ENCODE data around the gene ANXA11.
A peak's percentile ranks its signal among the peaks of the same experiment; 100 is the strongest.
"Not testable (repeated sequence)": the region's sequence is repeated elsewhere in the genome, so short reads cannot be mapped to it uniquely, and the experiment has no call there.

ANXA11 gene

GRCh38 chr10:80207768-80208370 is 2.5 kb upstream of the ANXA11 start:
- no peak for DNase-seq

- DNase-seq: no peak
These were observed 929 bp upstream of the ANXA11 start for GRCh38 chr10:80206277-80206655.

DNA sequence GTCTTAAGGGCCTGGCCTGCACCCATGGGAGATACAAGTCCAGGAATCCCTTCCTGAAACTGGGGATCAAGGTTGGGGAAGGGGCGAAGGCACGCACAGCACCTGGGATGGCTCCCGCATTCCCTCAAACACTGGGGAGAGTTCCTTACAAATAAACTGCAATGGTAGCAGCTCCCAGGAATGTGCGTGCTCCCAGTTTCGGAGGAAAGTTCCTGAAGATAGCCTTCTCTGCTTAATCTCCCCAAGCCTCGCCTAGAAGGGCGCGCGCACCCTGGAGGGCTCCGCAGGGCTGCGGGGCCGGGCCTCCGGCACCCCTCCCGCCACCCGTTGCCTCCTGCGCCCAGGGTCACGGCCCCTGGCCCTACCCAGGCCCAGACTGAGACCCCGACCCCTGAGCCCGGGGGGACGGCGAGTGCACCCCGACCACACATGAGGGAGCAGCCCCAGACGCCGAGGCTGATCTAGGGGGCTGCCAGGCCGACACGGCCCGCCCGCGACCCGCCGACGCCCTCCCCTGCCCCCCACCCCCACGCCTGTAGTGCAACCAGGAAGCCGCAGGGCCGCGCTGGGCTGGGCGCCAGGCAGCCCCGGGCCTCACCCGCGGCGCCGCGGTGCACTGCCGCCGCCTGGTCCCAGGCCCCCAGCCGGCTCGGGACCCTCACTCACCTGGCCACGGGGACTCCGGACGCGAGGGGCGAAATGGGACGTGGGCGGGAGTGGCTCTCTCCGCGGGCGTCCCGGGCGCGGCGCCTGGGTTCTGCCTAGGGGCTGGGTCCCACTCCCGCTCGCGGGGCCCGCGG is 460 bp downstream of the ANXA11 start:
- DNase-seq: no peak

DNA sequence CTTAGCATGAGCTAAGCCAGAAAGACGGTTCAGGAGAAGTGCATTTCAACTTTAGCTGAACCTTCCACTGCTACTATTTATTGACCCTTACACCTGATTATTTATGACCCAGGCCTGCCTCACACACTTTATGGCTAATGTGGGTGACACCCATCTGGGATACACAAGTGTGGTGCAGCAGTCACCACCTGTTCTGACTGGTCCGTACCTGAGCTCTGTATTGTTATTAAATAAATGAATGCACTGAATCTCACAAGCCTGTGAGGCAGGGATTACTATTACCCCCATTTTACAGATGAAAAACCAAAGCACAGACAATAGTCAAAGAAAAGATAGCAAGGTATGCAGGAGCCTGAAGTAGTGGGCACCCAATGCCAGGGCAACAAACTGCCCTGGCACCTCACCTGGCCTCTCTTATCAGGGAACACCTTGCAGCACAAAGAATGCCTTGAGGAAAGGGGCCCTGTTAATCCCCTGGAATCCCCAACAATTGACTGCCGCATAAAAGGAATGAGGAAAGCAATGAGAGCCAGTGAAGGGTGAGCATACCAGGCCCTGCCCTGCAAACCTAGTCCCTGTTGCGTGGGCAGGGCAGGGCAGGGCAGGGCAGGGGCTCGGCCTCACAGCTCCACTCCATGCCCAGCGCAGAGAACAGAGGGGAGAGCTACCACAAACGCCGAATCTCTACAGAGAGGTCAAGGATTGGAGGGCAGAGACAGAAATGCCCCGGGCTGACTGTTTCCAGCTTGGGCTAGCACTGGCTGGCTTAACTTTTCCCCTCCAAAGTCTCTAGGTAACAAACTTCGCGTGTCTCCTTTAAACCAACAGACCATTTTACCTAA is 1.3 kb downstream of the ANXA11 start:
- no peak for DNase-seq

GRCh38 chr10:80202934-80203834 is 2.2 kb downstream of the ANXA11 start:
- DNase-seq: peak; percentile 57

DNA sequence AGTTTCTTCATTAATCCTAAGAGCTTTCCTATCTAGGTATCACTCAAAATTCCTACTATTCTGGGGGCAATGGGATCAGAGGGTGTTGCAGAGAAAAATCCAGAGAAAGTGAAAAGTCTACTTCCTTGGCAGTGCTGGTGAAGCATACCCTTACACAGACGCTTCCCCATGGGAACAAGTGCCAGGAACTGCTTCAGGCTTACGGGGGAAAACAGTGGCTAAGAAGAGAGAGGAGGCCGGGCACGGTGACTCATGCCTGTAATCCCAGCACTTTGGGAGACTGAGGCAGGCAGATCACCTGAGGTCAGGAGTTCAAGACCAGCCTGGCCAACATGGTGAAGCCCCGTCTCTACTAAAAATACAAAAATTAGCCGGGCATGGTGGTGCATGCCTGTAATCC is 2.8 kb downstream of the ANXA11 start:
- DNase-seq: not testable (repeated sequence)

GRCh38 chr10:80201608-80202141 is 3.7 kb downstream of the ANXA11 start:
- no peak for DNase-seq

DNA sequence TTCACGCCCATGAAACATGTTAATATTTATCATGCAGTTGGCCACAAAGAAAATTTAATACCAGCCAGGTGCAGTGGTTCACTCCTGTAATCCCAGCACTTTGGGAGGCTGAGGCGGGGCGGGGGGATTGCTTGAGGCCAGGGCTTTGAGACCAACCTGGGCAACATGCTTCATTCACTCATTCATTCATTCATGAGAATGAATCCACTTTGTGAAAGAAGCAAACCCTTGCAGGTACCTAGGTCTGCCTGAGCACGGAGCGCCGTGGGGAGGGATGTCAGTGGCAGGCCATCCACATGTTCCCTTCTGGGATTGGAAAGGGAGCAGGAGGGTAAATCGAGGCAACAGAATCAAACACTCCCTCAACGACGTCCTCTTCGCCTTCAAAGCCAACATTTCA is 4.7 kb downstream of the ANXA11 start:
- DNase-seq: peak; percentile 20

DNA sequence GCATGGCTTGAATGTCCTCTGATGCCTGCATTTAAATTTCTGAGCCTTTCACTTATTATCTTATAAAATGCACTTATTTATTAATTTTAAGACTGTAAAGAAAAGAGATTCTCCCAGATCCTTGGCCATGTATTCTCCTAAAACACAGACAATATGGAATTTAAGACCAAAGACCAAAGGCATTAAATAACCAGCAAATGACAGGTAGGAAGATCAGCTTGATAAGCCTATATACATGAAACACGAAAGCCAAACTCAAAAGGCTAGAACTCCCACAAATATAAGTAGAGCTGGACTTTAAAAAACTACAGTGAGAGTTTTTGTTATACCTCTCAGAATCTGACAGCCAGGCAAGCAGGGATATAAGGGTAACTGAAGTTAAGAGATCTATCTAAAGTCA is 5.1 kb downstream of the ANXA11 start:
- DNase-seq: no peak

DNA sequence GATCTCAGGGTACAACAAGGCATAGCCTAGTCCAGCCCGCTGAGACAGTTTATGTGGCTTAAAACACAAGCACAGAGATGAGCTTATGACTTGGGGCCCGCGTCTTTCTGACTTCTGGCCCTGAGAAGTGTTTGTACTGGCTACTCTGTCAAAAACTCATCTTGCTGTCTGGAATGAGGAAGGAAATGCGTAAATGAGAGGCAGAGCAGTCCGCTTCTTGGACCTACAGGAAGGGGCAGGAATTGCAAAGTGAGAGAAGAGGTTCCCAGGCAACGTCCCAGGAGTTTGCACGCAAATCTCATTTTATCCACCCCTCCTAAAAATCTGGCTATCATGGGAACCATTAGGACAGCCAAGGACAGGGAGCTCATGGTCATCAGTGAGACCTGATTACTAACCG is 5.5 kb downstream of the ANXA11 start:
- DNase-seq: no peak

DNA sequence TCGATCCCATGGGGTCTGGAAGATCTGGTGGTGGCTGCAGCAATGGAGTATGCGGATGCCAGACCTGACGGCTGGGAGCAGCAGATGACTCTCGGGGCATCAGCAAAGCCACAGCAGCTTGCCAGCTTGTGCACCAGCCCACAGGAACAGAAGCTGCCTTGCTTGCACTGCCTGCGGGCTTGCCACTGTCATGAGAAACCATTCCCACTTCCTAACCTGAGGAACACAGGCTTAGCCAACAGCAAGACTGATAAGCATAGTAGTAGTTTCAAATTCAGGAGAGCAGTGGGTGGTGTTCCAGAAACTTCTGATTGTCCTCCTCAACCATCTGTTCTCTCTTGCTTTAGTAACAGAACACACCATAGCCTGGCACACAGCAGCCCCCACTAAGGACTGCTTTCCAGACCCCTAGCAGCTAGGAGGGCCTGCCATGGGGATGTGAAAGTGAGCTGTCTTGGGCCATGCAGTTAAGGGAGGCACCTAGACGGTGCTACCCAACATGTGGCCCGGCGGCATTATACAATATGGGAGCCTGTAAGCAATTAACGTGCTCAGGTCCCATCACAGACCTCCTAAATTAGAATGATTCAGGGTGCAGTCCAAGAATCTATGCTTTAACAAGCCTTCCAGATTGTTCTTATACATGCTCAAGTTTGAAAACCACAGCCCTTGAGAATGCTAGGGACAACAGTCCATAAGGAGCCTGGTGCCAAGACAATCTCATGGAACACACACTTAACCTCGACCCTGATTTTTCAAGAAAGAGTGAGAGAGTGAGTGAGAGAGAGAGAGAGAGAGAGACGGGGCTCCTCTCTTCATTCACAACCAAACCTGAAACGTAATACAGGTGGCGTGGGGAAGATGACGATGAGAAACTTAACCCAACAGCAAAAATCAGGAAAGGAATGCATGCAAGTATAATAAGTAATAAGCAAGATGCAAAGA is 7.1 kb downstream of the ANXA11 start:
- no peak for DNase-seq

DNA sequence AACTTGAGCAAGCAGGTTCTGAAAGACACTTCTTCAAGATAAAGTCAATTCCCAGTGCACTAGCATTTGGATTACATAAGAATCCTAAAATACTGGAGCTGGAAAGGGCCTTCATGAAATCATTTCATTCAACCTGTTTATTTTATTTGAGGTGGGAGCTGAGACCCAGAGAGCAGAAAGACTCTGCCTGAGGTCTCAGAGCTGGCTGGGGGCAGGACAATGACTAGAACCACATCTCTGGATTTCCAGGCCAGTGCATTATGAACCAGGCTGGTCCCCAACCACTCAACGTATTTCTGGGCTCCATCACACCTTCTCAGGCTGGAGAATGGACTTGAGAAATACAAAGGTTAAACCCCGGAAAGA is 8.4 kb downstream of the ANXA11 start:
- no peak for DNase-seq

GRCh38 chr10:80196270-80196949 is 8.9 kb downstream of the ANXA11 start:
- DNase-seq: peak; percentile 53

DNA sequence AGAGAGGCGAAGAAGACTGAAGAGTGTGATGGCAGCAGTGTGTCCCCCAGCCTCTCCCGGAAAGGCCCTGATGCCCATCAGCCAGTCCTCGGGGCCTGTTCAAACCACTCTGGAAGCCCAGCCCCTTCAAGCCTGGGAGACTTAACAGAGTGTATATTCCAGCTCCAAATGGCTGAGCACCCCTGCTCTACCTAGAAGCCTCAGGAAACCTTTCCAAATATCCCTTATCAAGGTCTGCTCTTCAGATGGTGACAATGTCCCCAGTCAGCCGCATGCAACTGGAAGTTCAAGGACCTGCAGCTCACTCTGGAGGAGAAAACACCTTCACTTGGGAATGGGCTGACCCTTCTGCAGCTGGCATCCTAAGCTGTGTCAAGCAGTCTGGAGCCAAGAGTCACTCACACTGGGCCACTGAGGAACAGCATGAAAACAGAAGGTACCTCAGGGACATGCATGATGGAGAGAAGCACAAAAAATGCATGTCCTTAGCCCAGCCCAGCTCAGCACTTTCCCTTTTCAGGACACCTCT is 10.2 kb downstream of the ANXA11 start:
- no peak for DNase-seq

- no peak for DNase-seq
These were observed 10.8 kb downstream of the ANXA11 start for GRCh38 chr10:80194373-80195045.

GRCh38 chr10:80192553-80192952 is 12.8 kb downstream of the ANXA11 start:
- no peak for DNase-seq

- DNase-seq: no peak
These were observed 13.6 kb downstream of the ANXA11 start for GRCh38 chr10:80191589-80192270.

DNA sequence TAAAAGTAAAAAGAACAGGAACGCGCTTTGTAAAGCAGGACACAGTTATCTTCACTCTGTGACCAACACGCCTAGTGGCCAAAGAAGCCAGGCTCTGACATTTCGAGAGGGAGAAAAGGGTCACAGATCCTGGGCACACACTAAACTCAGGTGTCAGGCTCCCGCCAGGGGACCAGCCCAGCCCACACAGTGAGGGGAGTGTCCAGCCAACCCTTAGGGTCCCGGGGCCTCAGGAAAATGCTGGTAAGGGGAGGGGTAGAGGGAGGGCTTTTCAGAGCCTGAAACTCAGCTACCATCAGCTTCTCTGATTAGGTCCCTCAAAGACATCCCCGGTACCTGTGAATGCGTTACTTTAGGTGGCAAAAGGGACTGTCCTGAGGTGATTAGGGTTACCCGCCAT is 16.6 kb downstream of the ANXA11 start:
- no peak for DNase-seq
